Pancreas (tissue), 10 donors: ENCODE measurements around the gene TBC1D4. TPM values are rescaled to one million over a fixed set of nuclear protein-coding genes. Genes with fewer than 3 reads are reported as not detected.

Source experiments
- ATAC-seq, 4 donors: fragments of 200-7000 bp; cut with Tn5 transposase; one replicate each; pipeline versions ENCODE4 v1.8.0 to v1.9.1; 2020; ENCODE audit warnings: mild to moderate bottlenecking in 4 of 4, moderate library complexity in 4 of 4
- DNase-seq, 6 donors: peaks; one replicate each; pipeline ENCODE4 v3.0.0-alpha.2; 2020
- FAIRE-seq: peaks from 2 replicates; lab custom pipeline; 2012; peaks lifted over from hg19 to GRCh38; lab: Jason Lieb, UNC
- H3K27ac ChIP-seq, 4 donors: fragments of 200-600 bp; sonication (generic); 1 replicate in 3 of 4; 2 replicates in 1 of 4; pipeline versions ENCODE4 v1.5.0 to v1.8.0; 2020
- H3K27me3 ChIP-seq, 4 donors: fragments of 200-600 bp; one replicate each; pipeline ENCODE4 v1.8.0; 2021
- H3K36me3 ChIP-seq, 3 donors: fragments of 200-600 bp; sonication (generic) in 1 of 3; one replicate each; pipeline versions ENCODE4 v1.5.0 to v1.8.0; 2020 to 2021
- H3K4me1 ChIP-seq, 3 donors: fragments of 200-600 bp; one replicate each; pipeline ENCODE4 v1.8.0; 2021
- H3K4me3 ChIP-seq, 4 donors: fragments of 200-600 bp; sonication (generic) in 2 of 4; one replicate each; pipeline versions ENCODE4 v1.5.0 to v1.8.0; 2020 to 2021
- H3K9me3 ChIP-seq, 4 donors: fragments of 200-600 bp; one replicate each; pipeline ENCODE4 v1.8.0; 2021
- WGBS, 2 donors: extraction: QIAGEN DNeasy Blood & Tissue Kit; methylation state at CpG; one replicate each; pipeline ENCODE4 v1.1.7; 2013; 5-methylcytosine and 5-hydroxymethylcytosine counted together
- intact Hi-C, 3 donors: fragments of 100-400 bp; cut with DNase I; formaldehyde crosslinking; loops; one replicate each; pipeline versions ENCODE4 v1.11.1 to v1.14.2; 2022
- polyA plus RNA-seq, 2 donors: library from polyadenylated mRNA; stranded (reverse); fragments of 200-250 nt; gene quantifications; one replicate each; pipeline ENCODE4 v1.2.3, GENCODE V29; 2013
- total RNA-seq, 6 donors: library from RNA; stranded (reverse); fragmentation: NEBNext Ultra II Directional in 4 of 6; extraction: Animal tissue kit (Norgen Biotek cat#: 25700) in 4 of 6; gene quantifications; one replicate each; pipeline versions ENCODE4 v1.2.1 to v1.2.4, GENCODE V29; 2021 to 2023
- TF ChIP-seq, protein P1 (sequence below), 4 donors: fragments of 200-600 bp; sonication (generic) in 3 of 4; IDR thresholded peaks; one replicate each; pipeline versions ENCODE4 v1.5.0 to v1.8.0; 2021; ENCODE audit warnings: antibody characterized with exemption in 4 of 4
- donor health status: healthy with polysubstance abuse.
- donor health status: DM: no; HTN: no; CAD: no; lungs with moderate emphysema.
- donor health status: DM: no; HTN: no; CAD: no.
- donor health status: control.
- donor health status: control.
- donor health status: Bipolar disorder and iron deficiency.
- donor health status: DM: yes; HTN: yes; CAD: no.
- donor health status: DM: no; HTN: no; CAD: no.
- donor health status: DM: no; HTN: no; CAD: no.
- donor health status: DM: yes; HTN: yes; CAD: no.

TBC1D4 gene
- total and polyA plus RNA-seq, 8 donors: 8.2 to 19.7 (median 10.5) TPM

DNA sequence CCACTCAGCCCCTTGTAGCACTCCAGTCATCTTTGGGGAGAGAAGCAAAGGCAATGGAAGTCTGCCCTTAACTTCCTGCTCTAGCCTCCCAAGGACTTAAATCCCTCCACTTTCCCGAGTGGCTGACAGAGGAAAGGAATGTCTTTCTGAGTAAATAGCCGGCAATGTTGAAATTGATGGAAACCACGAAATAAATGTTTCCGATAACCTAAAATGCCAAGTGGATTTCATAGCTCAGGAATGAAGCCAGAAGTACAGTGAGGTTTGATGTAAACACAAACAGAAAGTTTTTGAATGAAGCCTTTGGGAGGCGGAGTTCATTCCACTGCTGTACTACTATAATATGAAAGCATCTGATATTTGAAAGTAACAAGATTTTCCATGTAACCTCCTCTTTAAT, 14.0 kb upstream of the TBC1D4 start:
- DNase-seq (no peak), FAIRE-seq (no peak), ATAC-seq (no peak)
- TF ChIP-seq, protein P1, sequence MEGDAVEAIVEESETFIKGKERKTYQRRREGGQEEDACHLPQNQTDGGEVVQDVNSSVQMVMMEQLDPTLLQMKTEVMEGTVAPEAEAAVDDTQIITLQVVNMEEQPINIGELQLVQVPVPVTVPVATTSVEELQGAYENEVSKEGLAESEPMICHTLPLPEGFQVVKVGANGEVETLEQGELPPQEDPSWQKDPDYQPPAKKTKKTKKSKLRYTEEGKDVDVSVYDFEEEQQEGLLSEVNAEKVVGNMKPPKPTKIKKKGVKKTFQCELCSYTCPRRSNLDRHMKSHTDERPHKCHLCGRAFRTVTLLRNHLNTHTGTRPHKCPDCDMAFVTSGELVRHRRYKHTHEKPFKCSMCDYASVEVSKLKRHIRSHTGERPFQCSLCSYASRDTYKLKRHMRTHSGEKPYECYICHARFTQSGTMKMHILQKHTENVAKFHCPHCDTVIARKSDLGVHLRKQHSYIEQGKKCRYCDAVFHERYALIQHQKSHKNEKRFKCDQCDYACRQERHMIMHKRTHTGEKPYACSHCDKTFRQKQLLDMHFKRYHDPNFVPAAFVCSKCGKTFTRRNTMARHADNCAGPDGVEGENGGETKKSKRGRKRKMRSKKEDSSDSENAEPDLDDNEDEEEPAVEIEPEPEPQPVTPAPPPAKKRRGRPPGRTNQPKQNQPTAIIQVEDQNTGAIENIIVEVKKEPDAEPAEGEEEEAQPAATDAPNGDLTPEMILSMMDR (IDR thresholded peaks at IDR 0.05): no peak
- H3K4me1 ChIP-seq: no peaks in the 10 kb centered on the region
- H3K4me3 ChIP-seq: no peak overlapping the region
- H3K27ac ChIP-seq: no peak overlapping the region
- no peaks in the 10 kb centered on the region for H3K9me3 ChIP-seq
- intact Hi-C loops: no loop called here
- no peaks in the 10 kb centered on the region for H3K36me3 ChIP-seq
- WGBS, 2 donors: 83 to 84% methylated on average over 5 of the region's 5 CpGs
- H3K27me3 ChIP-seq: no peaks in the 10 kb centered on the region

DNA sequence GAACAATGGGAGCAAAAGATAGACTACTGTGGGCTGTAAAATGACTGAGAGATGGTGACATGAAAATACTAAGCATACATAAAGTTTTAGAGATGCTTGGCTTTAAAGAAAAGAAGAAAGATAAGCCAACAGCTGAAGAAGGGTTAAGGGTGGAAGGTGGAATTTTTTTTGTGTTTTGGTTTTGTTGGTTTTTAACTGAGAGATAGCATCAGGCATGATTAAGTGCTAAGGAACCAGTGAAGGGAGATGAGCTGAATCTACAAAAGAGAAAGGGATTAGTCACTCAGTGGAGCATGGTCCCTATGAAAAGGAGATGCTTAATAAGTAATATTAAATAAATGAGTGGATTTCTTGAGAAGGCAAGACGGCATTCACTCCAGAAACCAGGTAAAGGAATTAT, 12.5 kb upstream of the TBC1D4 start:
- no peak for DNase-seq
- TF ChIP-seq, protein P1 (IDR thresholded peaks at IDR 0.05): no peak
- Histone ChIP-seq H3K9me3 (no peaks in the 10 kb centered on the region), H3K4me1 (peaks cover 0 to 5% (median 0%) of the 10 kb centered on the region in 3 donors), H3K36me3 (no peaks in the 10 kb centered on the region), H3K4me3 (no peak overlapping the region), H3K27ac (no peak overlapping the region), H3K27me3 (no peaks in the 10 kb centered on the region)
- FAIRE-seq: no peak
- intact Hi-C loops: no loop called here
- ATAC-seq: no peak
- WGBS, 2 donors: 50 to 51% methylated on average over 1 of the region's 1 CpG

DNA sequence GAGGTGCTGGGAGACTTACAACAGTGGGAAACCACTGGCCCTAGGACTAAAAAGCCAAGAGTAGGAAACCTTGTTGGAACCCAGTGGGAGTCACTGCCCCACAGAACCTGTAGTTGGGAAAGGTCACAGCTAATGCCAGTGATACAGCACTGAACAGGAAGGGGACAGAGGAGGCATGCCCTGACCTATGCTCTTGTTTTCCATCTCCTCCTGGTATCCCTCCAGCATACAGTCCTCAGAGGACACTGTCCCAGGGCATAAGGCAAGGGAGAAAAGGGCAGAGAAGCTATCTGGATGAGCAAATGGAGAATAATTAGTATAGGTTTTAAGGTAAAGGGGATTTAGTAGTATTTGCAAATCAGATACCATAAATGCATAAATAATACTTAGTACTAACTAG, 11.2 kb upstream of the TBC1D4 start:
- DNase-seq (no peak), ATAC-seq (no peak), FAIRE-seq (no peak)
- TF ChIP-seq, protein P1 (IDR thresholded peaks at IDR 0.05): no peak
- H3K9me3 ChIP-seq: no peaks in the 10 kb centered on the region
- H3K27me3 ChIP-seq: no peaks in the 10 kb centered on the region
- no peak overlapping the region for H3K27ac ChIP-seq
- H3K4me3 ChIP-seq: no peak overlapping the region
- H3K36me3 ChIP-seq: no peaks in the 10 kb centered on the region
- peaks cover 0 to 10% (median 0%) of the 10 kb centered on the region in 3 donors for H3K4me1 ChIP-seq
- intact Hi-C loops: no loop called here

DNA sequence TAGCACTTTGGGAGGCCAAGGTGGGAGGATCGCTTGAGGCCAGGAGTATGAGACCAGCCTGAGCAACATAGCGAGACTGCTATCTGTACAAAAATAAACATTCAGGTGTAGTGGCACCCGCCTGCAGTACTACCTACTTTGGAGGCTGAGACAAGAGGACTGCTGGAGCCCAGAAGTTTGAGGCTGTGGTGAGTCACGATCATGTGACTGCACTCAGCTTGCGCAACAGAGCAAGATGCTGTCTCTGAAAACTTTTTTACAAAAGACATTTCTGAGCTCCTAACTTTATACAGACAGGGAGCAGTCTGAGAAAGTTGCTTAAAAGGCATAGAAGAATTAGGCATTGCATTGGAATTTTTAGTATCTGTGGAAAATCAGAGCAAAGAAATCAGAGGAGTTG, 10.4 kb upstream of the TBC1D4 start:
- Histone ChIP-seq H3K27ac (no peak overlapping the region), H3K36me3 (no peaks in the 10 kb centered on the region), H3K27me3 (no peaks in the 10 kb centered on the region), H3K4me3 (no peak overlapping the region), H3K4me1 (peaks cover 0 to 10% (median 0%) of the 10 kb centered on the region in 3 donors), H3K9me3 (no peaks in the 10 kb centered on the region)
- WGBS, 2 donors: 92 to 94% methylated on average over 5 of the region's 5 CpGs
- intact Hi-C loops: no loop called here
- no peak for ATAC-seq
- FAIRE-seq: no peak
- TF ChIP-seq, protein P1 (IDR thresholded peaks at IDR 0.05): no peak
- no peak for DNase-seq

DNA sequence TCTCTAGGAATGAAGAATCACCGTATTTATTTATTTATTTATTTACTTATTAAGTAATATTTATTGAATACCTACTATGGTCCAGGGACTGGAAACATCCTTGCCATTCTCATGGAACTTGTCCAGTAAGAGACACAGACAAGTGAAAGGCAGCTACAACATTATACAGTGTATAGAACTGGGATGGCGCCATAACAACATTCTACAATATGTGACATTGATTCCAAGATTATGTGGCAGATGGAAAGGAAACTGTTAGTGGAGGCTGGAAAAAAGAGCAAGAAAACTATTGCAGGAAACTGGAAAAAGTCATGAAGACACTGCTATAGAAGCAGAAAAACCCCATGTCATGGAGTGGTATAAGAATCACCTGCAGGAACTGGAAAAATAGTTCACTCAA, 9.4 kb upstream of the TBC1D4 start:
- peaks cover 0 to 10% (median 0%) of the 10 kb centered on the region in 3 donors for H3K4me1 ChIP-seq
- no peaks in the 10 kb centered on the region for H3K27me3 ChIP-seq
- WGBS, 2 donors: 74 to 88% methylated on average over 2 of the region's 2 CpGs
- no peak for FAIRE-seq
- H3K36me3 ChIP-seq: no peaks in the 10 kb centered on the region
- TF ChIP-seq, protein P1 (IDR thresholded peaks at IDR 0.05): no peak
- H3K4me3 ChIP-seq: no peak overlapping the region
- intact Hi-C loops: no loop called here
- no peak for DNase-seq
- no peak for ATAC-seq
- H3K9me3 ChIP-seq: no peaks in the 10 kb centered on the region
- H3K27ac ChIP-seq: no peak overlapping the region
